Neuron (in vitro differentiated cells): ENCODE results near the gene CD226.
"Not testable (repeated sequence)": the region's sequence is repeated elsewhere in the genome, so short reads cannot be mapped to it uniquely, and the experiment has no call there.

Source experiments
- H2AFZ ChIP-seq: one replicate; pipeline ENCODE4 v1.6.1; 2013; ENCODE audit warnings: low read depth, mild to moderate bottlenecking, inconsistent platforms, low read length, moderate library complexity
- H3K27me3 ChIP-seq: one replicate; pipeline ENCODE4 v1.6.1; 2013; ENCODE audit warnings: low read length; ENCODE audit not compliant: insufficient read depth
- H3K36me3 ChIP-seq: one replicate; pipeline ENCODE4 v1.6.1; 2013; ENCODE audit warnings: low read length; ENCODE audit not compliant: insufficient read depth
- H3K4me1 ChIP-seq: one replicate; pipeline ENCODE4 v1.6.1; 2013; ENCODE audit warnings: low read length; ENCODE audit not compliant: insufficient read depth
- H3K4me3 ChIP-seq: 2 replicates; pipeline ENCODE4 v1.5.1; 2013; ENCODE audit warnings: mild to moderate bottlenecking, low read length, moderate library complexity
- H3K9me3 ChIP-seq: one replicate; pipeline ENCODE4 v1.6.1; 2013; ENCODE audit warnings: low read length

CD226 gene

DNA sequence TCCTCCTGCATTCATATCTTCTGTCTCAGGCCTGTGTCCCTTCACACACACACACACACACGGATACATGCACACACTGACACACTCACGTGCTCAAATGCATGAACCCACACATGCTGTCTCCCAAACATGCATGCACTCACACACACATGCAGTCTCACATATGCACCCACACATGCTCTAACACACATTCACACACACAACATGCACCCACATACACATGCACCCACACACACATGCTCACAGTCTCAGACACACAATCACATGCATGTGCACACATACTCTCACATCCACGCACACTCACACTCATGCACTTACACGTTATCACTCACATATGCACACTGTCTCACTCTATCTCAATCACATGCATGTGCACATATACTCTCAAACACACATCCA, 1.9 kb upstream of the CD226 start:
- Histone ChIP-seq H3K36me3 (no peaks in the 10 kb centered on the region), H3K4me3 (no peak overlapping the region)

DNA sequence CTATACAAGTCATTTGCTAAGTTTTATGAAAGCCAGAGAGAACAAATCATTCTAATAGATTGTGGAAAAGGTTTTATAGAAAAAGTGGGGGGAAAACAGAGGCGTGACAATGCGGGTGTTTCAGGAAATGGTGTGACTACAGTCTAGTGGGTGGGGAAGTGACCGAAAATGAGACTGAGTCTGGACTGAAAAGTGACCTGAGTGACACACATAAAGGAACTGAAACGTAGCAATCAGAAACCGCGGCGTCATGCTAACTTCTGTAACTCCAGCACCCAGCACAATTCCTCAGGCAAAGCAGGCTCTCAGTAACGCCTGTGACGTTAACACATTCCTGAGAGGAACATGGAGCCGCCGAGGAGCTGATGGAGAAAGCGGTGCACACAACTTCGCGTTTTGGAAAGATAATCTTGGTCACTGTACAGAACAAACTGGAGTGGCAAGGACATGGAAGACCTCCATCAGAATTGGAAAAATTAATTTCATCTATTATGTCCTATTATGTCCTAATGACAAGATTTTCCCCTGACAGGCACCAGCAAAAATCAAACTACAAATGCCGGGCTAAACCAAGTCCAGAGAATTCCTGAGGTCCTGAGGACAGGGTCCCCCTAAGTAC, 1.4 kb upstream of the CD226 start:
- no peaks in the 10 kb centered on the region for H3K4me1 ChIP-seq
- no peaks in the 10 kb centered on the region for H3K36me3 ChIP-seq
- H3K9me3 ChIP-seq = no peaks in the 10 kb centered on the region
- H3K4me3 ChIP-seq = no peak overlapping the region
- H2AFZ ChIP-seq = no peak overlapping the region
- H3K27me3 ChIP-seq = no peaks in the 10 kb centered on the region

More for the DNA sequence above, 1.9 kb upstream of the CD226 start:
- H3K9me3 ChIP-seq = no peaks in the 10 kb centered on the region
- H2AFZ ChIP-seq = no peak overlapping the region
- no peaks in the 10 kb centered on the region for H3K27me3 ChIP-seq
- H3K4me1 ChIP-seq = no peaks in the 10 kb centered on the region

DNA sequence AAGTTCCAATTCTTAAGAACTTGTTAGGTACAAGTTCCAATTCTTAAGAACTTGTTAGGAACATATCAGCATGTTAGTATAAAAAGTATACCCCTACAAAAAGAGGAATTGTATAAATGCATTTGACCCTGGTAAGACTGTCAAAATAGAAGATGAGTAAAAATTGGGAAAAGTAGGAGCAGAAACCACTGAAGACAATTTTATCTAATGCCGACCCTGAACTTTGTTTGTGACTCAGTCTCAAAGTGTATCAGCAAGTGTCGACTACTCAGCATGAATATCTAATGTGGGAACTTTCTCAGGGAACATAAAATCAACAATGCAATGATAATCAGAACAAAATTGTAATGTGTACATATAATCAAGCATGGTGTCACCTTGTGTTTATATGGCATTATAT, 583 bp upstream of the CD226 start:
- H3K36me3 ChIP-seq = no peaks in the 10 kb centered on the region
- H3K4me1 ChIP-seq = no peaks in the 10 kb centered on the region
- no peak overlapping the region for H3K4me3 ChIP-seq
- H3K9me3 ChIP-seq = no peaks in the 10 kb centered on the region
- H2AFZ ChIP-seq = no peak overlapping the region
- no peaks in the 10 kb centered on the region for H3K27me3 ChIP-seq

DNA sequence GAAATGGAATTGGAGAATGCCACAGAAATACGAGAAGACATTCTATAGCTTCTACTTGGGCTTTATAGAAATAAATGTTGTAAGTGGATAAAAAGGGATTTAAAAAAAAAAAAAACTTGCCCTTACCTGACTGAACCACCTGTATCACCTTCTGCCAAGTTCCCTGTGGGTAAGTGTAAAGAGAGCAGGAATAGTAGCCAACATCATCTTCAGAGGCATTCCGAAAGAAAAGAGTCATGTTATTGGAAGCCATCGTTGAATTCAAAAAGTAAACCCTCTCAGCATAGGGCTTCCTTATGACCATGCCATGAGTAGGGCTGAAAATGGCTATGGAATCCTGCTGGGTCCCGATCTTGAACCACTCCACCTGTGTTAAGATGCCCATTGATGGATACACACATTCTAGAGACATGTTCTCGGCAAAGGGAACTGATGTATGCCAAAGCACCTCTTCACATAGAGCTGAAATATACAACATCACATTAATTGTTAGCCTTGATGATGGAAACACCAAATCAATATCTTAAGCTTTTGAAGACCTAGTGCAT, 991 bp downstream of the CD226 start:
- H3K4me1 ChIP-seq = no peaks in the 10 kb centered on the region

DNA sequence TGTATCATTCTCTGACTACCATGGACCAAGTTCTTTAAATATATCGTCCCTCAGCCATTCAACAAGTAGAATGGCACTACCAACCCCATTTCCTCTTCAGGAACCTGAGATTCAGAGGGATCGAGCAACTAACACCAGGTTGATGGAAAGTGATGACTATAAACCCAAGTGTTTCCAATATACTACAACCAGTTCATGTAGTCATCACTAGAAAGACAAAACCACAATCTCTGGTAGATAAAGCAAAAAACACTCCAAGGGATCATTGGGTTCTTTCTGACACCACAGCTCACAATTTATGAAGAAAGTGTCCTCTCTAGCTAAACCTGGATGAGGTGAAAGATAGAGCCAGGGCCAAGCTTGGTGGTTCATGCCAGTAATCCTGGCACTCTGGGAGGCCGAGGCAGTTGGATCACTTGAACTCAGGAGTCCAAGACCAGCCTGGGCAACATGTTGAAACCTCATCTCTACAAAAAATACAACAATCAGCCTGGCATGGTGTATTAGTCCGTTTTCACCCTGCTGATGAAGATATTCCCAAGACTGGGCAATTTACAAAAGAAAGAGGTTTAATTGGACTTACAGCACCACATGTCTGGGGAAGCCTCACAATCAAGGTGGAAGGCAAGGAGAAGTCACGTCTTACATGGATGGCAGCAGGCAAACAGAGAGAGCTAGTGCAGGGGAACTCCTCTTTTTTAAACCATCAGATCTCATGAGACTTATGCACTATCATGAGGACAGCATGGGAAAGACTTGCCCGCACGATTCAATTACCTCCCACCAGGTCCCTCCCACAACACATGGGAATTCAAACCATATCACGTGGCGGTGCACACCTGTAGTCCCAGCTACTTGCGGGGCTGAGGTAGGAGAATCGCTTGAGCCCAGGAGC, 2.2 kb downstream of the CD226 start:
- no peak overlapping the region for H2AFZ ChIP-seq
- no peaks in the 10 kb centered on the region for H3K27me3 ChIP-seq

More for the DNA sequence above, 991 bp downstream of the CD226 start:
- Histone ChIP-seq H3K27me3 (no peaks in the 10 kb centered on the region), H3K9me3 (no peaks in the 10 kb centered on the region), H2AFZ (no peak overlapping the region), H3K36me3 (no peaks in the 10 kb centered on the region), H3K4me3 (no peak overlapping the region)

DNA sequence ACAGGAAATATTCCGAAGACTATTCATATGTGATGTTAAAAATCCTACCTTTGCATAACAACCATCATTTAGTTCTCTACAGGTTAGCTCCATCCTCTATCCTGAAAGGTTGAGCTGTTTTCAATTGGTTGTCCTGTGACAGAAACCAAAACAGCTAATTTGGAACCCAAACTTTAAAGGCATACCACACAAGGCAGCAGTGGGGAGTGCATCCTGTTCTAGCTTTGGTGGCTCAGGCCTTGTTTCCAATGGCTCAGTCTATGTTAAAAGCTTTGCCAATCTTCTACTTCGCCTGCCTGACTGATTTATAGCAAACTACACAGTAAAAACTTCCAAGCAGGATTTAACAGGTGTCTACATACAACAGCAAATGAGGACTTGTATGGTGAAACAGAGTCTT, 3.2 kb downstream of the CD226 start:
- no peak overlapping the region for H3K4me3 ChIP-seq
- H3K4me1 ChIP-seq = no peaks in the 10 kb centered on the region
- H3K27me3 ChIP-seq = no peaks in the 10 kb centered on the region
- H2AFZ ChIP-seq = no peak overlapping the region
- no peaks in the 10 kb centered on the region for H3K9me3 ChIP-seq
- H3K36me3 ChIP-seq = no peaks in the 10 kb centered on the region

More for the DNA sequence above, 2.2 kb downstream of the CD226 start:
- Histone ChIP-seq H3K9me3 (no peaks in the 10 kb centered on the region), H3K4me1 (no peaks in the 10 kb centered on the region), H3K36me3 (no peaks in the 10 kb centered on the region), H3K4me3 (no peak overlapping the region)

DNA sequence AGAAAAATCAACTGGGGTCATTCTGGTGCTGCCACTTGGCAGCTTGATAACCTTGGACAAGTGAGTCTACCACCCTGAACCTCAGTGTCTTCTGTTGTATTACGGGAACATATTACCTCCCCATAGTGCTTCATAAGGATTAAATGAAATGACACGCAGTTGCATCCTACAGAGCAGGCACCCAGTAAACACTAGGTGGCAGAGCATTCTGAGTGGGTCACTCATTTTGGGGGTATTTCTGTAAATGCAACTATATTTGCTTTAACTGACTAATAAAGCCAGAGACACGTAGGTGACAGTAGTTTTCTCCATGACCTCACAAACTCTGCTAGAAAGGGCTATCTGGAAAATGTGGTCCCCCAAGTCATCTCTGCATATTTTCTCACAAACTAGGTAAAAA, 4.7 kb downstream of the CD226 start:
- H3K27me3 ChIP-seq = no peaks in the 10 kb centered on the region
- H3K4me3 ChIP-seq = no peak overlapping the region
- no peaks in the 10 kb centered on the region for H3K36me3 ChIP-seq
- no peaks in the 10 kb centered on the region for H3K4me1 ChIP-seq
- no peak overlapping the region for H2AFZ ChIP-seq
- no peaks in the 10 kb centered on the region for H3K9me3 ChIP-seq

DNA sequence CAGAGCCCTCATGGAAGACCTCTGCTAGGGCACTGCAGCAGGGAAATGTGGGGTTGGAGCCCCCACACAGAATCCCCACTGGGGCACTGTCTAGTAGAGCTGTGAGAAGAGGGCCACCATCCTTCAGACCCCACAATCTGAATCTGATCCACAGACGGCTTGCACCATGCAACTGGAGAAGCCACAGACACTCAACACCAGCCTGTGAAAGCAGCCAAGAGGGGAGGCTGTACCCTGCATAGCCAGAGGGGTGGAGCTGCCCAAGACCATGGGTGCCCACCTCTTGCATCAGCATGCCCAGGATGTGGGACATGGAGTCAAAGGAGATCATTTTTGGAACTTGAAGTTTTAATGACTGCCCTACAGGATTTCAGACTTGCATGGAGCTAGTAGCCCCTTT, 6.5 kb downstream of the CD226 start:
- Histone ChIP-seq H3K27me3 (no peaks in the 10 kb centered on the region), H3K4me3 (no peak overlapping the region), H3K4me1 (no peaks in the 10 kb centered on the region), H3K36me3 (no peaks in the 10 kb centered on the region), H3K9me3 (no peaks in the 10 kb centered on the region), H2AFZ (no peak overlapping the region)

DNA sequence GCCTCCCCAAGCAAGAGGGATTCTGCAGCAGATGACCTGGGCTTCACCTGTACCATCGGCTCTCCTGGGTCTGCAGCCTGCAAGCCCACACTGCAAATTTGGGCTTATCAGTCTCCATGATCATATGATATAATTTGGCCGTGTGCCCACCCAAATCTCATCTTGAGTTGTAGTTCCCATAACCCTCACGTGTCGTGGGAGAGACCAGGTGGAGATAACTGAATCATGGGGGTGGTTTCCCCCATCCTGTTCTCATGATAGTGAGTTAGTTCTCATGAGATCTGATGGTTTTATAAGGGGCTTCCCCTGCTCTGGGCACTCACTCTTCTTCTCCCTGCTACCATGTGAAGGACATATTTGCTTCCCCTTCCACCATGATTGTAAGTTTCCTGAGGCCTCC, 7.9 kb downstream of the CD226 start:
- H3K9me3 ChIP-seq, H3K27me3 ChIP-seq, H3K36me3 ChIP-seq, H2AFZ ChIP-seq, H3K4me3 ChIP-seq, H3K4me1 ChIP-seq: not testable (repeated sequence)

DNA sequence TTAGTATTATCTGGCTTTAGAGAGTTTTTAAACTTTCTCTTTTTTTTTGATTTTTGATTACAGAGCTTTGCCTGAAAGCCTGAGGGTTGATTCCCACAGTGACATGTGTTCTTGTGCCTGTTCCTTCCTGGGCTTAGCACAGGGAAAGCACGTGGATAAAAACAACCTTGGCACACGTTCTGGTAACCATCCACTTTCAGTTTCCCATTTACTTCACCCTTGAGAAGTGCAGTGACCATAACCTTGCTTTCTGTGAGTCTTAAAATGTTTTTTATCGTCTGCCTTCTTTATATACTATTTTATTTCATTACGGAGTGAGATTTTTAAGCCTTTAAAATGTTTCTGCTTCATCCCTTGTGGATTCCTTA, 11.5 kb downstream of the CD226 start:
- H2AFZ ChIP-seq = no peak overlapping the region
- H3K27me3 ChIP-seq = no peaks in the 10 kb centered on the region
- no peak overlapping the region for H3K4me3 ChIP-seq
- H3K36me3 ChIP-seq = no peaks in the 10 kb centered on the region
- H3K9me3 ChIP-seq = no peaks in the 10 kb centered on the region
- peaks cover 6% of the 10 kb centered on the region for H3K4me1 ChIP-seq

DNA sequence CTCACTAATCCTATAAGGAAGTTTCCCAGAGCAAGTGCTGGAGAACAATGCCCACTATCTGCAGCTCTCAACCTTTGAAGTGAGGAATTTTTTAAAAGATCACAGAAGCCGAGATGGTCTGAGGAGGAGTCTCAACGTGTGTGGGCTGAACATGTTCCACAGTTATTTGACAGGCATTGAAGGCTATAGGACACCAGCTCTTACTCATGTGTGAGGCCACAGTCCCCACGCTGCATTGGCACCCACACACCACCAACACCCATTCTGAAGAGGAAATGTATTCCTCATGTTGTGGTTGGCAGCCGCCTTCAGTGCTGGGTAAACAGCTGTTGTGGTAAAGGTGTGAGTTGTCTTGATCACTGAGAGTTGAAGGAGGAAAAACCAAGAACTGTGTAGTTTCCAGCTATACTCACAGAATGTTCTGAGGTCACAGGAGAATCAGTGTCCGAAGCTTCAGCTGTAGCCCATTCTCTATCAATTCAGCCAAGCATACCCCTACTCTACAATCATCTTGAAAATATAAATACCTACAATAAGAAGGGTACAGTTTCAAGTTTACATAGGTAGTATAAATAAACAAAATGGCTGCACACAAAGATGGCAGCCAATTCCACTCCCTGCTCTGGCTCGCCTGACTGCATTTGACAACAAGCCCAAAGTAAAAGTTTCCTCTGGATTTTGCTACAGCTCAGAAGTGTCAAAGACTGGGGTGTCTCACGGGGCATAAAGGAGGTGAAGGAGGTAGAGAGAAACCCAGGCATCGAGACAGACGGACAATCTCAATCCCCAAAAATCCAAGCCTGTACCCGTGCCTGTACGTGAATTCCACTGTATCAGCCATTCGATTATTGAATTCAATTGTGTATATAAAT, 12.1 kb downstream of the CD226 start:
- Histone ChIP-seq H3K36me3 (no peaks in the 10 kb centered on the region), H2AFZ (no peak overlapping the region), H3K4me3 (no peak overlapping the region), H3K9me3 (no peaks in the 10 kb centered on the region), H3K27me3 (no peaks in the 10 kb centered on the region), H3K4me1 (peaks cover 6% of the 10 kb centered on the region)

DNA sequence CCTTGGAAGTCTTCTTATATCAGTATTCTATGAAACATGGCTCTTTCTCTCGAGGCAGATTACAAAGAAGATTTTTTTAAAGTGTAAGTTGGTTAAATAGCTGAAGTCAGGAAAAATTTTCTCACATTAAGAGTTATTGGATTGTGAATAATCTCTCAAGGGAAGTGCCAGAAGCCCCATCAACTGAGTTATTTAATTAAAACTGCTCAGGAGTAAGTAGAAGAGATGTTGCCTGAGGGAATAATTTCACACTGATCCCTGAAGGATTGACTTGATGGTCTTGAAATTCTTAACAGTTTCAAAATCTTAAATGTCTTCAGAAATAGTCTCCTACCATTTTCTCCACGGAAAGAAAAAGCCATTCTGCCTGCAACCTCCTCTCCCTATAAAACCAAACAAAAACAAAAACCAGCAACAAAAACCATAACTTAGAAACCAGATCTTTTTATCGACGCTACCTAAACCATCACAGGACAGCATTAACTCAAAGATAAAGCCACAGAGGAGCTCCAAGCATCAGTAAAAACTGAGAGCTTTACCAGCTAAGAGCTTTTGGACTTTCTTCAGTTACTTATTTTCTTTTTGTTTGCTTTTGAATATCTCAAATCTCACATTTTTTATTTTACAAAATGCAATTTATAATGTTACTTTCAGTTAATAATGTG, 12.9 kb downstream of the CD226 start:
- H3K4me3 ChIP-seq = no peak overlapping the region

More for the DNA sequence above, 12.9 kb downstream of the CD226 start:
- H3K36me3 ChIP-seq = no peaks in the 10 kb centered on the region
- H3K4me1 ChIP-seq = peaks cover 6% of the 10 kb centered on the region
- H2AFZ ChIP-seq = no peak overlapping the region
- no peaks in the 10 kb centered on the region for H3K9me3 ChIP-seq
- no peaks in the 10 kb centered on the region for H3K27me3 ChIP-seq
